ENCODE data around the gene RALGAPA2.

Gene RALGAPA2

GRCh38 chr20:20497242-20497978 lies 215.0 kb downstream of the RALGAPA2 start:
- DNase-seq (ENCODE audit: low spot score): no peak

- no peak for DNase-seq (ENCODE audit: low spot score)
Observed at GRCh38 chr20:20495729-20496503, 216.5 kb downstream of the RALGAPA2 start.

- DNase-seq (ENCODE audit: low spot score): no peak
Observed at GRCh38 chr20:20493701-20494100, 218.7 kb downstream of the RALGAPA2 start.

GRCh38 chr20:20492521-20493332 lies 219.7 kb downstream of the RALGAPA2 start:
- DNase-seq (ENCODE audit: low spot score): no peak

GRCh38 chr20:20491784-20492264 lies 220.6 kb downstream of the RALGAPA2 start:
- DNase-seq (ENCODE audit: low spot score): no peak

GRCh38 chr20:20491110-20491783 lies 221.2 kb downstream of the RALGAPA2 start:
- DNase-seq (ENCODE audit: low spot score): no peak

- DNase-seq (ENCODE audit: low spot score): no peak
Observed at GRCh38 chr20:20490673-20491072, 221.8 kb downstream of the RALGAPA2 start.

- DNase-seq (ENCODE audit: low spot score): no peak
Observed at GRCh38 chr20:20489648-20490341, 222.6 kb downstream of the RALGAPA2 start.

GRCh38 chr20:20489054-20489453 lies 223.4 kb downstream of the RALGAPA2 start:
- DNase-seq (ENCODE audit: low spot score): no peak

GRCh38 chr20:20488388-20488787 lies 224.1 kb downstream of the RALGAPA2 start:
- DNase-seq (ENCODE audit: low spot score): no peak

- DNase-seq (ENCODE audit: low spot score): no peak
Observed at GRCh38 chr20:20487811-20488210, 224.6 kb downstream of the RALGAPA2 start.

GRCh38 chr20:20483328-20483727 lies 229.1 kb downstream of the RALGAPA2 start:
- no peak for DNase-seq (ENCODE audit: low spot score)

- DNase-seq (ENCODE audit: low spot score): no peak
Observed at GRCh38 chr20:20482453-20482852, 230.0 kb downstream of the RALGAPA2 start.

- DNase-seq (ENCODE audit: low spot score): no peak
Observed at GRCh38 chr20:20480689-20481088, 231.8 kb downstream of the RALGAPA2 start.

- DNase-seq (ENCODE audit: low spot score): no peak
Observed at GRCh38 chr20:20480126-20480525, 232.3 kb downstream of the RALGAPA2 start.

- no peak for DNase-seq (ENCODE audit: low spot score)
Observed at GRCh38 chr20:20477444-20478041, 234.9 kb downstream of the RALGAPA2 start.

- DNase-seq (ENCODE audit: low spot score): no peak
Observed at GRCh38 chr20:20476504-20476903, 235.9 kb downstream of the RALGAPA2 start.

GRCh38 chr20:20473657-20474056 lies 238.8 kb downstream of the RALGAPA2 start:
- DNase-seq (ENCODE audit: low spot score): no peak

GRCh38 chr20:20472684-20473274 lies 239.7 kb downstream of the RALGAPA2 start:
- DNase-seq (ENCODE audit: low spot score): no peak

- no peak for DNase-seq (ENCODE audit: low spot score)
Observed at GRCh38 chr20:20466341-20466879, 246.0 kb downstream of the RALGAPA2 start.
